COLO829 (cell line): Measurements from ENCODE around the gene LFNG.
"Not testable (repeated sequence)": the region's sequence is repeated elsewhere in the genome, so short reads cannot be mapped to it uniquely, and the experiment has no call there.

Experiments
- DNase-seq: peaks from one replicate; pipeline ENCODE4 v3.0.0; 2012; ENCODE audit warnings: low spot score

Gene LFNG

DNA sequence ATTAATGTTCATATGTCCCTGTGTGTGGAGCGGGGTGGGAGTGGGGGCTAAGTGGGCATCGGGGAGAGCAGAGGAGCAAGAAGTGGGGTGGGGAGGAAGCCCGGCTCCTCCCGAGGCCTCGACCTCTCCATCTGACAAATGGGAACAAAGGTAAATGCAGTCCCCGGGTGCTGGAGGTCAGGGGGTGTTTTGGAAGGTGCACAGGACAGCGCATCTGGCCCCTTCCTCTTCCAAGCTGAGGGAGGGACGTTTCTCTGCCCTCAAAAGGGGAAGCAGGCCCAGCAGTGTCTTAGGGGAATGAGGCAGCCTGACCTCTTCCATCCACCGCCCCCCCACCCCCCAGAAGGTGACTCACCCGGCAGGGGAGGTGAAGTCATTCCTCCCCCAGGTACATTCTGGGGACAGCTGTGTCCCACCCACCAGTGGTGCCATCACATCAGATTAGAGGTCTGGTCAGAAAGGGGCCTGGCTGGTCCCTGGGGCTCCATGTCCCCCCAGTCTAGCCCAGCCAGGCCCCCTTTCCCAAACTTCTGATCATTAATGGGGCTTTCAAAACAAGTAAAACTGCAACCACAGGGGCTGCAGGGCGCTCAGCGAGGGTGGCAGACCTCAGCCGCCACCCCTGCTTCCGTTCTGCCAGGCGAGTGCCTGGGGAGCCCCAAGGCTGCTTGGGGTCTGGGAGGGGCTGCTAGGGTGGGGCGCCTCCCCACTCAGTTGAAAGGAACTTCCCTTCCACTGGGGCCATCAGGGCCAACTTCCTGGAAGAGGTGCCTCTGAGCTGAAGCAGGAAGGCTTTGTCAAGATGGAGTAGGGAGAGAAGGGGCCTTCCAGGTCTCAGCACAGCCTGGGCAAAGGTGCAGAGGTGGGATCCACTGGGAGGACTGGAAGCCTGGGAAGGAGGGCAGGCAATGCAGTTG, 10.8 kb downstream of the LFNG start:
- DNase-seq = no peak

- DNase-seq = not testable (repeated sequence)
These were observed 11.6 kb downstream of the LFNG start for GRCh38 chr7:2530994-2531795.

DNA sequence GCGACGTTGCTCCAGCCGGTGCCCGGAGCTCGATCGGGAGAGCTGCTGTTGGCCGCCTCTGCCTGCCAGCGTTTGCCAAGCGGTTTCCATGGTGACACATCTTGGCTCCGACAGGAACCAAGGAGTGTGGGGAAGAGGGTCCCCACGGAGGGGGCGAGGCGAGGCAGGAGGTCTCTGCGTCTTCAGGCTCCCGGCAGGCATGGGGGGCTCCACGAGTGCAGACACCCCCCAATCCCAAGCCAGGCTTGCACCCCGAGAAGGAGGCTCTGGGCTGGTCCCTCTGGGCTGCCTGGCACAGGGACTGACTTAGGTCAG, 12.2 kb downstream of the LFNG start:
- DNase-seq = not testable (repeated sequence)

- DNase-seq = not testable (repeated sequence)
These were observed 12.7 kb downstream of the LFNG start for GRCh38 chr7:2532199-2532772.

- DNase-seq = not testable (repeated sequence)
These were observed 13.2 kb downstream of the LFNG start for GRCh38 chr7:2532816-2533215.

DNA sequence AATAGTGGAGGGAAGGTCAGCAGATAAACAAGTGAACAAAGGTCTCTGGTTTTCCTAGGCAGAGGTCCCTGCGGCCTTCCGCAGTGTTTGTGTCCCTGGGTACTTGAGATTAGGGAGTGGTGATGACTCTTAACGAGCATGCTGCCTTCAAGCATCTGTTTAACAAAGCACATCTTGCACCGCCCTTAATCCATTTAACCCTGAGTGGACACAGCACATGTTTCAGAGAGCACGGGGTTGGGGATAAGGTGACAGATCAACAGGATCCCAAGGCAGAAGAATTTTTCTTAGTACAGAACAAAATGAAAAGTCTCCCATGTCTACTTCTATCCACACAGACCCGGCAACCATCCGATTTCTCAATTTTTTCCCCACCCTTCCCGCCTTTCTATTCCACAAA, 14.0 kb downstream of the LFNG start:
- not testable (repeated sequence) for DNase-seq

DNA sequence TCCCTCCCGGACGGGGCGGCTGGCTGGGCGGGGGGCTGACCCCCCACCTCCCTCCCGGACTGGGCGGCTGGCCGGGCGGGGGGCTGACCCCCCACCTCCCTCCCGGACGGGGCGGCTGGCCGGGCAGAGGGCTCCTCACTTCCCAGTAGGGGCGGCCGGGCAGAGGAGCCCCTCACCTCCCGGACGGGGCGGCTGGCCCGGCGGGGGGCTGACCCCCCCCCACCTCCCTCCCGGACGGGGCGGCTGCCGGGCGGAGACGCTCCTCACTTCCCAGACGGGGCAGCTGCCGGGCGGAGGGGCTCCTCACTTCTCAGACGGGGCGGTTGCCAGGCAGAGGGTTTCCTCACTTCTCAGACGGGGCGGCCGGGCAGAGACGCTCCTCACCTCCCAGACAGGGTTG, 14.6 kb downstream of the LFNG start:
- not testable (repeated sequence) for DNase-seq

- DNase-seq = not testable (repeated sequence)
These were observed 16.5 kb downstream of the LFNG start for GRCh38 chr7:2535872-2536627.

DNA sequence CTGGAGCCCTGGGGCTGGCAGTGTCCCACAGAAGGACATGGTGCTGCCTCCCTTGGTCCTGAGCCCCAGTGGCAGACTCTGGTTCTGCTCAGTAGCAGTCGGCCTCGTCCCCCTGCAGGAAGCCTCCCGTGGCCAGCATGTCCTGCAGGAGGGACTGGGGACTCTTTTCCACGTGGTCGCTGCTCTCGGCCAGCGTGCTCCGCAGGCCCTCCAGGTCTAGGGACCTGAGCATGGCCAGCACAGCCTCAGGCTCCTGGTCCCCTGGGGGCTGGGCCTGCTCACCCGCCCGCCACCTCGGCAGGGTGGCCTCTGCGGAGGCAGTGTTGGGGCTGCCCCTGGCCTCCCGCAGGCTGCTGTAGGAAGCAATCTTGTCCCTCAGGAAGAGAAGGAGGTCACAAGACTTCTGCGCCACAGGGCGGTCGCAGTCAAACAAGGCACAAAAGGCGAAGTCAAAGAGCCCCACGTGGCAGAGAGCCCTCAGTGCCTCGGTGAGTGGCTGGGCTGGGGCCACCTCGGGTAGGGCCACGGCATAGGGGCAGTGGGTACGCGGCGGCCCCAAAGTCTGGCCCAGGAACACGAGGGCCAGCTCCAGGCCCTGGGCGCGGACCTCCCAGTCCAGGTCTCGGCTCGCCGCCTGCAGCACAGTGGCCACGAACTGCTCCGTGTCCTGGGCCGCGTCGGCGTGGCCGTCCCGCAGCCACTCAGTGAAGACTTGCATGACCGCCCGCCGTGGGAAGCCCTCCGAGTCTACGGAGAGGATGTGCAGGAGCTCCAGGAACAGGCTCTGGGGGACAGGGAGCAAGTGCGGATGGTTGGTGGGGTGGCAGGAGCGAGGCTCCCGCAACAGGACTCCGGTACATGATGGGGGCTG, 18.6 kb downstream of the LFNG start:
- no peak for DNase-seq

- DNase-seq = no peak
These were observed 19.7 kb downstream of the LFNG start for GRCh38 chr7:2539031-2539911.

GRCh38 chr7:2540133-2540532, 20.6 kb downstream of the LFNG start:
- no peak for DNase-seq

- no peak for DNase-seq
These were observed 21.1 kb downstream of the LFNG start for GRCh38 chr7:2540641-2541051.

DNA sequence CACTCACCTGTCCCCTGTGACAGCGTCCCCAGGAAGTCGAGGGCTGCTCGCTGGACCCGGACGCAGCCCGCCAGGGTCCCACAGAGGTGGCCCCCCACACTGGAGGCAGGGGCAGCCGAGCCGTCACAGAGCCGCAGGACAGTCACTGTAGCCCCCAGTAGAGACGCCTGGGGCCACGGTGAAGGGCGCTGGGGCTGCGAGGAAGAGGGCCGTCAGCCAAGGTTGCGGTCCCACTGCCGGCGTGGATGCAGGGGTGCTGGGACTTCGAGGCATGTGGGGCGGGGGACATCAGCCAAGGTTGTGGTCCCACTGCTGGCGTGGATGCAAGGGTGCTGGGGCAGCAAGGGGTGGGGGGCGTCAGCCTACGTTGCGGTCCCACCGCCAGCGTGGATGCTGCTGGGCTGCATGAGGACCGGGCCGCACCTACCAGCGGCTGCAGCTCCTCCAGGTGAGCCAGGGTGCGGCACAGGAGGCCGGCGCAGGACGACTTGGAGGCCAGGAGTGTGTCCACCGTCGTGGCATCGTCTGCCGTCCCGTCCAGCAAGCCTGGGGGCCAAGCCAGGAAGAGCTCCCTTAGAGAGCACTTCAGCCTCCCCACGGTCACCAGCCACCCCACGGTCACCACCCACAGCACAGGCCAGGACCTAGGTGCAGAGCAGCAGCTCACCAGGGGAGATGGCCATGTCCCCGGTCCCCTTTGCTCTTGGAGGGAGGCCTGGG, 21.9 kb downstream of the LFNG start:
- no peak for DNase-seq

DNA sequence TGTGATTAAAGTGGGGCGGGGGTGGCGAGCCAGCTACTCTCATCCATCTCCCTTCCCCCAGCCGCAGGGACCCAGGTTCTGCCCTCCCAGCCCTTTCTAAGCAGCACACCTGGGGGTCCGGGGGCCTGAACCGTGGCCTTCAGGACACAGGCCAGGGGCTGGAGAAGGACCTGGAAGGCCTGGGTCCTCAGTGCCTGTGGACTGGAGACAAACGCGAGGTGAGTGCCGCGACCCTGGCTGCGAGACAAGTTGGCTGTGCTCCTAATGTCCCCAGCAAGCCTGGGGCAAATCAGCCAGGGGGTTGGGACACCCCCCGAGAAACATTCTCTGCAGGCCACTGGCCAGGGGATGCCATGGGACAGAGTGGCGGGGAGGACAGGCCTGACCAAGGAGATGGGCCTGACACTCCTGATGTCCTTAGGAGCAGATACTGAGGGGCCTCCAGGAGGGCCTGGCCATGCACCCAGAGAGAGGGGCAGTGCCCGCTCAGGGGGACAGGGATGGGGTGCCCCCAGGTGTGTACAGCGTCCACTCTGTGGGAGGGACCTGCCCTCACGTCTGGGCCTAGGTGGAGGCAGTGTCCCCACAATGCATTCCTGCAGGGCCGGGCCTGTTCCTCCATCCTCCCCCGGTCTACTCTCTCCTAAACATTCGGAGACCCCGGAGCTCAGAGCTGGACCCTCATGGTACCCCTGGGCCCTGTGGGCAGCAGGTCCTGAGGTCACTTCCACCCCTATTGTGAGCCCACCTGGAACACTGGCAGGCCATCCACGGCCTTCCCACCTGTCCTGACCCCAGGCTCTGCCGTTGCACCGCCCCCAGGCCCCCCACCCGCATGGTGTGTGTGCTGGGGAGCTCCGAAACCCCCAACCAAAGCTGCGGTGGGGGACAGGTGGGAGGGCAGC, 22.7 kb downstream of the LFNG start:
- no peak for DNase-seq

- no peak for DNase-seq
These were observed 23.6 kb downstream of the LFNG start for GRCh38 chr7:2542916-2543871.

GRCh38 chr7:2544541-2545188, 25.1 kb downstream of the LFNG start:
- no peak for DNase-seq
